Vagina (tissue), 2 donors: ENCODE data around the gene CST9L. TPM values are rescaled to one million over a fixed set of nuclear protein-coding genes. Genes with fewer than 3 reads are reported as not detected.

Source experiments
- DNase-seq, 2 donors: peaks; one replicate each; pipeline ENCODE4 v3.0.0-alpha.2; 2017; ENCODE audit errors: extremely low spot score in 2 of 2
- H3K27ac ChIP-seq: fragments of 200-600 bp; sonication (generic); one replicate; pipeline ENCODE4 v1.5.1; 2019
- H3K27me3 ChIP-seq: fragments of 200-600 bp; sonication (generic); one replicate; pipeline ENCODE4 v1.5.1; 2019
- H3K36me3 ChIP-seq, 2 donors: fragments of 200-600 bp; sonication (generic); one replicate each; pipeline ENCODE4 v1.5.1; 2017 to 2019
- H3K4me1 ChIP-seq: fragments of 200-600 bp; sonication (generic); one replicate; pipeline ENCODE4 v1.5.1; 2019
- H3K4me3 ChIP-seq, 2 donors: fragments of 200-600 bp; sonication (generic); 1 replicate in 1 of 2; 2 replicates in 1 of 2; pipeline ENCODE4 v1.5.1; 2016 to 2019
- H3K9me3 ChIP-seq: fragments of 200-600 bp; sonication (generic); one replicate; pipeline ENCODE4 v1.5.1; 2019
- POLR2A ChIP-seq, 2 donors: fragments of 450-650 bp; IDR thresholded peaks; one replicate each; pipeline ENCODE4 v1.6.1; 2017; ENCODE audit warnings: antibody characterized with exemption in 2 of 2, mild to moderate bottlenecking in 2 of 2, moderate library complexity in 2 of 2
- POLR2AphosphoS5 ChIP-seq, 2 donors: sonication (generic); formaldehyde crosslinking; IDR thresholded peaks; one replicate each; pipeline ENCODE4 v1.9.0; 2017; ENCODE audit warnings: antibody characterized with exemption in 2 of 2, mild to moderate bottlenecking in 2 of 2, low read depth in 1 of 2; ENCODE audit not compliant: insufficient read depth in 1 of 2
- intact Hi-C: fragments of 100-400 bp; cut with DNase I; formaldehyde crosslinking; loops from one replicate; pipeline ENCODE4 v1.15.1; 2023
- total RNA-seq: library from RNA; depleted of rRNA; stranded (reverse); fragments of >200 nt; gene quantifications from one replicate; pipeline ENCODE4 v1.2.3, GENCODE V29; 2016
- TF ChIP-seq, protein P1 (sequence below), 3 experiments: fragments of 450-650 bp in 2 of 3; fragments of 200-600 bp in 1 of 3; sonication (generic) in 1 of 3; IDR thresholded peaks; one replicate each; pipeline ENCODE4 v1.5.1; 2017 to 2019; ENCODE audit warnings: antibody characterized with exemption in 3 of 3, mild to moderate bottlenecking in 2 of 3, moderate library complexity in 2 of 3

The CST9L gene
- total RNA-seq, 1 donor from 2014 or later: not detected

DNA sequence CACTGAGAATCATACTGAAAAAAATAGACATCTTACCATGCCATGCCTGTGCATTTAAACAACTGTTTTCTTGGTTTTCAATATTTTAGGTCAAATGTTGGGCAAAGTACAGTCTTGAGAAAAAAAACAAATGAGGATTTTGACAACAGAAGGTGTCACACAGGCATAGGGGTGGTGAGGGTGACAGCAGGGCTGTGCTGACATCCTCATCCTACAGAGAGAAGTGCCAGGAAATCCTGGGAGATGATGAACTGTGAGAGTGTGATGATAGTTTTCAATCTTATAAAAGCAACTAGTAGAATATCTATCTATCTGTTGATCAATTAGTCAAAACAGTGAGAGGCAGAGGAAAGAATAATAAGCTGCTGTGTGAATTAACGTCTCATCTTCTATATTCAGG, 53.4 kb downstream of the CST9L start:
- TF ChIP-seq POLR2AphosphoS5 (IDR thresholded peaks at IDR 0.05; ENCODE audit: insufficient read depth in 1 of 2, low read depth in 1 of 2): no peak
- TF ChIP-seq, protein P1, sequence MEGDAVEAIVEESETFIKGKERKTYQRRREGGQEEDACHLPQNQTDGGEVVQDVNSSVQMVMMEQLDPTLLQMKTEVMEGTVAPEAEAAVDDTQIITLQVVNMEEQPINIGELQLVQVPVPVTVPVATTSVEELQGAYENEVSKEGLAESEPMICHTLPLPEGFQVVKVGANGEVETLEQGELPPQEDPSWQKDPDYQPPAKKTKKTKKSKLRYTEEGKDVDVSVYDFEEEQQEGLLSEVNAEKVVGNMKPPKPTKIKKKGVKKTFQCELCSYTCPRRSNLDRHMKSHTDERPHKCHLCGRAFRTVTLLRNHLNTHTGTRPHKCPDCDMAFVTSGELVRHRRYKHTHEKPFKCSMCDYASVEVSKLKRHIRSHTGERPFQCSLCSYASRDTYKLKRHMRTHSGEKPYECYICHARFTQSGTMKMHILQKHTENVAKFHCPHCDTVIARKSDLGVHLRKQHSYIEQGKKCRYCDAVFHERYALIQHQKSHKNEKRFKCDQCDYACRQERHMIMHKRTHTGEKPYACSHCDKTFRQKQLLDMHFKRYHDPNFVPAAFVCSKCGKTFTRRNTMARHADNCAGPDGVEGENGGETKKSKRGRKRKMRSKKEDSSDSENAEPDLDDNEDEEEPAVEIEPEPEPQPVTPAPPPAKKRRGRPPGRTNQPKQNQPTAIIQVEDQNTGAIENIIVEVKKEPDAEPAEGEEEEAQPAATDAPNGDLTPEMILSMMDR (IDR thresholded peaks at IDR 0.05): no peak
- TF ChIP-seq POLR2A (IDR thresholded peaks at IDR 0.05): no peak
- H3K9me3 ChIP-seq: no peaks in the 10 kb centered on the region
- no peak overlapping the region for H3K4me3 ChIP-seq
- no peak overlapping the region for H3K27ac ChIP-seq
- intact Hi-C loops: no loop called here
- no peaks in the 10 kb centered on the region for H3K27me3 ChIP-seq
- H3K4me1 ChIP-seq: no peaks in the 10 kb centered on the region
- DNase-seq: no peak
- H3K36me3 ChIP-seq: no peaks in the 10 kb centered on the region

Other genes with a start within 250 kb of the CST9L start
- 40.0 TPM for gene NXT1, start 217.7 kb downstream of the CST9L start, total RNA-seq
- gene GZF1, start 206.3 kb downstream of the CST9L start, total RNA-seq: 20.9 TPM
- gene NAPB, start 147.0 kb downstream of the CST9L start, total RNA-seq: 28.5 TPM
- gene CSTL1, start 128.8 kb downstream of the CST9L start, total RNA-seq: not detected
- not detected for gene CST11, start 115.6 kb downstream of the CST9L start, total RNA-seq
- gene CST8, start 77.4 kb downstream of the CST9L start, total RNA-seq: not detected
- not detected for gene CST9, start 37.4 kb upstream of the CST9L start, total RNA-seq
- 1,106 TPM for gene CST3, start 69.5 kb upstream of the CST9L start, total RNA-seq
- not detected for gene CST4, start 120.6 kb upstream of the CST9L start, total RNA-seq
- gene CST1, start 182.5 kb upstream of the CST9L start, total RNA-seq: not detected